Endothelial cell (in vitro differentiated cells): ENCODE data around the gene IL10RB. TPM values are rescaled to one million over a fixed set of nuclear protein-coding genes. Genes with fewer than 3 reads are reported as not detected.

Source experiments
- DNase-seq: peaks from one replicate; pipeline ENCODE4 v3.0.0; 2021; ENCODE audit warnings: low spot score
- H3K27ac Mint-ChIP-seq: one replicate; pipeline ENCODE4 v1.8.0; 2021; ENCODE audit warnings: mixed read lengths, inconsistent platforms; ENCODE audit not compliant: unreplicated experiment
- H3K27me3 Mint-ChIP-seq: one replicate; pipeline ENCODE4 v1.8.0; 2021; ENCODE audit warnings: mild to moderate bottlenecking, moderate library complexity, mixed read lengths, inconsistent platforms; ENCODE audit not compliant: unreplicated experiment
- H3K36me3 Mint-ChIP-seq: one replicate; pipeline ENCODE4 v1.8.0; 2021; ENCODE audit warnings: mild to moderate bottlenecking, low read depth, mixed read lengths, inconsistent platforms; ENCODE audit not compliant: unreplicated experiment
- H3K4me1 Mint-ChIP-seq: one replicate; pipeline ENCODE4 v1.8.0; 2021; ENCODE audit warnings: mild to moderate bottlenecking, mixed read lengths, inconsistent platforms; ENCODE audit not compliant: unreplicated experiment
- H3K4me3 Mint-ChIP-seq: one replicate; pipeline ENCODE4 v1.8.0; 2021; ENCODE audit warnings: mild to moderate bottlenecking, mixed read lengths, inconsistent platforms; ENCODE audit not compliant: unreplicated experiment
- H3K9me3 Mint-ChIP-seq: one replicate; pipeline ENCODE4 v1.8.0; 2021; ENCODE audit warnings: mixed read lengths, inconsistent platforms; ENCODE audit not compliant: unreplicated experiment
- total RNA-seq: library from RNA; stranded (reverse); fragmentation: NEBNext Ultra II Directional; extraction: Animal tissue kit (Norgen Biotek cat#: 25700); gene quantifications from one replicate; pipeline ENCODE4 v1.2.1, GENCODE V29; 2021; ENCODE audit not compliant: unreplicated experiment
- TF ChIP-seq, protein P1 (sequence below): fragments of 200-600 bp; sonication (generic); IDR thresholded peaks from one replicate; pipeline ENCODE4 v1.5.0; 2021; ENCODE audit warnings: antibody characterized with exemption; ENCODE audit not compliant: unreplicated experiment

The IL10RB gene
- total RNA-seq, 1 donor from 2014 or later, result 13.0 TPM

DNA sequence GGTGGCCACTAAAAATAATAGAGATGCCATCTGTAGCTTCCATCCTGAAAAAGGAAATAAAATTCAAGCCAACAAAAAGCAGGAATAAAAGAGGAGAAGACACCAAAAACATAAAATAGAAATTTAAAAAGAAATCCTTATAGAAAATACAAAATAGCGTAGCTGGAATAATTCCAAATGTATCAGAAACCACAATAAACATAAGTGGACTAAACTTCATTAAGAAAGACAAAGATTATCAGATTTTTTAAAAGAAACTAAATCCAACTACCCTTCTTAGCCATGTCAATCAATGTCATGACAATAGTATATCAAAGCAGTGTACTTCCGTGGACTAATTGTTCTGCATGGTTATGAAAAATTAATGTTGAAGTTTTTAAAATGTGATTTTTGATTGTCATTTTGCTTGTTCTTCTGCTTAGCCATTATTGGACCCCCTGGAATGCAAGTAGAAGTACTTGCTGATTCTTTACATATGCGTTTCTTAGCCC lies 13.2 kb downstream of the IL10RB start:
- Mint-ChIP-seq H3K36me3 (peaks cover 44% of the 10 kb centered on the region), H3K27ac (no peak overlapping the region), H3K4me1 (peaks cover 8% of the 10 kb centered on the region), H3K27me3 (peaks cover 2% of the 10 kb centered on the region), H3K9me3 (no peaks in the 10 kb centered on the region), H3K4me3 (peak overlapping the region; percentile 9)
- TF ChIP-seq, protein P1, sequence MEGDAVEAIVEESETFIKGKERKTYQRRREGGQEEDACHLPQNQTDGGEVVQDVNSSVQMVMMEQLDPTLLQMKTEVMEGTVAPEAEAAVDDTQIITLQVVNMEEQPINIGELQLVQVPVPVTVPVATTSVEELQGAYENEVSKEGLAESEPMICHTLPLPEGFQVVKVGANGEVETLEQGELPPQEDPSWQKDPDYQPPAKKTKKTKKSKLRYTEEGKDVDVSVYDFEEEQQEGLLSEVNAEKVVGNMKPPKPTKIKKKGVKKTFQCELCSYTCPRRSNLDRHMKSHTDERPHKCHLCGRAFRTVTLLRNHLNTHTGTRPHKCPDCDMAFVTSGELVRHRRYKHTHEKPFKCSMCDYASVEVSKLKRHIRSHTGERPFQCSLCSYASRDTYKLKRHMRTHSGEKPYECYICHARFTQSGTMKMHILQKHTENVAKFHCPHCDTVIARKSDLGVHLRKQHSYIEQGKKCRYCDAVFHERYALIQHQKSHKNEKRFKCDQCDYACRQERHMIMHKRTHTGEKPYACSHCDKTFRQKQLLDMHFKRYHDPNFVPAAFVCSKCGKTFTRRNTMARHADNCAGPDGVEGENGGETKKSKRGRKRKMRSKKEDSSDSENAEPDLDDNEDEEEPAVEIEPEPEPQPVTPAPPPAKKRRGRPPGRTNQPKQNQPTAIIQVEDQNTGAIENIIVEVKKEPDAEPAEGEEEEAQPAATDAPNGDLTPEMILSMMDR, result no peak
- DNase-seq, result no peak

DNA sequence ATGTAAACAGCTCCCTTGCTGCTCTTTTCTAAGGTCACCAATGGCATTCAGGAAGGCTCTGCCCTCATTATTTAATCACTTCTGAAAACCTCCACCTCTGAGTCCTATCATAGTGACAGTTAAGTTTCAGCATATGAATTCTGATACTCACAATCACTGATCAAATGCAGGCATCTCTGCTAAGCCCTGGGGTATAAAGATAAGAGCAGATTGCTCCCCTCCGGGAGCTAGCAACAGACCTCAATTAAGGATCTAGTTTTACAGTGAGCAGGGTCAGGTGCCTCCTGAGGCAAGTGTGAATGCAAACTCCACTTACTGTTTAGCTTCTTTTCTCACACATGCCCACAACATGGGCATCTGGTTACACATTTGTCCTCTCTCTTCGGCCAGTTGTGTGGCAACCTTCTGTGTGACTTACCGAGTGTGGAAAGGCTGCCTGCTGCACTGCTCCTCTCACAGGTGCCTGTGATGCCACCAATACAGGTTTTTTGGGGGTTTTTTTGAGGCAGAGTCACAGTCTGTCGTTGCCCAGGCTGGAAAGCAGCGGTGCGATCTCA lies 15.0 kb downstream of the IL10RB start:
- Mint-ChIP-seq H3K27ac (no peak overlapping the region), H3K4me3 (no peak overlapping the region), H3K27me3 (peaks cover 1% of the 10 kb centered on the region), H3K9me3 (no peaks in the 10 kb centered on the region), H3K4me1 (peaks cover 11% of the 10 kb centered on the region), H3K36me3 (peaks cover 55% of the 10 kb centered on the region)
- TF ChIP-seq, protein P1, result no peak
- DNase-seq, result no peak

DNA sequence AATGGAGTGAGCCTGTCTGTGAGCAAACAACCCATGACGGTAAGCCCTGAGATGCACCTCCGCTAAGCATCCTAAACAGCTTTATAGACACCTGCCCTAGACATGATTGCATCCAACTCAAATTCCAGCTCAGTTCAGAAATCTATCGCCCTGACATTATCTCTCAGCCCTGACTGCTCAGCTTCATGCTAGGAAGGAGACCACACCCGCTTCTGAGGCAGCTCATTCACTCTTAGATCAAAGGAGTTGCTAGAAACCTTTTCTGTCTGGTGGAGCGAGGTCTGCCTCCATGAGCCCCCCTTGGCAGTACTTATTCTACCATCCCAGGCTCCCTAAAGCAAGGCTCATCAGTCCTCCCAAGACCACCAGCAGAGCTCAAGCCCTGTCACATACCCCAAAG lies 17.0 kb downstream of the IL10RB start:
- no peak for DNase-seq
- Mint-ChIP-seq H3K4me1 (peaks cover 25% of the 10 kb centered on the region), H3K27ac (no peak overlapping the region), H3K27me3 (peaks cover 1% of the 10 kb centered on the region), H3K36me3 (peaks cover 56% of the 10 kb centered on the region), H3K9me3 (no peaks in the 10 kb centered on the region), H3K4me3 (peak overlapping the region; percentile 37)
- TF ChIP-seq, protein P1, result no peak

DNA sequence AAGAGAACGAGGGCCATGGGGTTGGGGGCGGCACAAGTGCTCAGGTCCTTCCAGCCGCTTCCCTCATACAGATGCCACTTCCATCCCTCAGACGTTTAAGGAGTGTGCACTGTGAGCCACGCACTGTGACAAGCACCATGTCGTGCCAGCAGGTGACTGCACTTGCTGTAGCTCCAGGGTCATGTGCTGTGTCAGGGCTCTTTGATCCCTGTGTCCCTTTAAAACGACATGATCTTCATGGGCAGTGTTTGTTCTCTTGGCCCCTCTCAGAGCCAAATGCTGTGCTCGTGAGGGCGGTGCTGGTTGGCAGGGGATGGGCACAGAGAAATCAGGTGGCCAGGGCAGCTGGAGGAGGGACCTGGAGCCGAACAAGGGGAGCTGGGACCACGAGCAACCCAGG lies 19.9 kb downstream of the IL10RB start:
- TF ChIP-seq, protein P1, result no peak
- DNase-seq, result no peak
- Mint-ChIP-seq H3K27ac (no peak overlapping the region), H3K27me3 (peaks cover 1% of the 10 kb centered on the region), H3K36me3 (peaks cover 32% of the 10 kb centered on the region), H3K4me3 (peak overlapping the region; percentile 74), H3K4me1 (peaks cover 37% of the 10 kb centered on the region), H3K9me3 (no peaks in the 10 kb centered on the region)

DNA sequence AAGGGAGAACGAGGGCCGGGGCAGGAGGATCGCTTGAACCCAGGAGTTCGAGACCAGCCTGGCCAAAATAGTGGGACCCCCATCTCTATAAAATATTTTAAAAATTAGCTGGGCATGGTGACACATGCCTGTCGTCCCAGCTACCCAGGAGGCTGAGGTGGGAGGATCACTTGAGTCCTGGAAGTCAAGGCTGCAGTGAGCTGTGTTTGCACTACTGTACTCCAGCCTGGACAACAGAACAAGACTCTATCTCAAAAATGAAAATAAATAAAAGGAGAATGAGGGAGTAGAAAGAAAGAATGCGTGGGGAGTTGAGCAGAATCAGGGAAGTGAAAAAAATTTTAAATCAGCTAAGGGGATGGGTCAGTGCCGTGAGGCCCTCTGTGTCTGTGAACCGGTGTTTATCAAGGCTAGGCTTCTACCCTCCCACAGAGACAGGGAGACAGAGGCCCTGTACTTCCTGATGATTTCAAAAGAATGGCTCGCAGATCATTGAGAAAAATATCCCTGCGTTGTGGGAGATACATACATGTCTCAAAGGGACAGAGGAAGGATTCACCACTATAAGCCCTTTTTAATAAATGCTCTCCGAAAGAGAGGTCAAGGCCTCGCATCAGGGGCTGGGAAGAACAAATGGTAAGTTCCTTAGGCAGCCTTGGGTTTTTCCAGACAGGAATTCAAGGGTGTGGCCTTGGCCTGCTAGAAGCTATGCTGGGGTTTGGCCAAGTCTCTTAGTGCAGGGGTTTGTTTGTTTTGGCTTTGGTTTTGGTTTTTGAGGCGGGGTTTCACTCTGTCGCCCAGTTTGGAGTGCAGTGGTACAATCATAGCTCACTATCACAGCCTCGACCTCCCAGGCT lies 20.7 kb downstream of the IL10RB start:
- peaks cover 38% of the 10 kb centered on the region for H3K4me1 Mint-ChIP-seq
- no peak for DNase-seq
- H3K36me3 Mint-ChIP-seq, result peaks cover 29% of the 10 kb centered on the region
- H3K4me3 Mint-ChIP-seq, result peak overlapping the region; percentile 74
- peak overlapping the region; percentile 22 for H3K27ac Mint-ChIP-seq
- no peaks in the 10 kb centered on the region for H3K9me3 Mint-ChIP-seq
- peaks cover 1% of the 10 kb centered on the region for H3K27me3 Mint-ChIP-seq
- TF ChIP-seq, protein P1, result no peak
